ENCODE measurements around the gene ZNF385C. TPM values are rescaled to one million over a fixed set of nuclear protein-coding genes. Genes with fewer than 3 reads are reported as not detected.

The ZNF385C gene
- total RNA-seq (2022; extraction: Qiagen RNA extraction; ENCODE audit: low read depth): 0.13 to 0.27 TPM (median 0.19 TPM) in 4 of 5 replicates, not detected in the other

GRCh38 chr17:42097691-42098631 is at the start of gene ZNF385C:
Gene ZNF385C (minus strand): TSS chr17:42098473. CDS start chr17:42063056, 35,417 bp downstream.

GRCh38 chr17:42122371-42123303 is 24.4 kb upstream of the ZNF385C start, which contains the start of gene HSPB9:
Gene HSPB9 (plus strand): TSS chr17:42122804. CDS start chr17:42122851, 47 bp downstream.

GRCh38 chr17:42120770-42121769 is 22.8 kb upstream of the ZNF385C start, which contains the start of gene KAT2A:
Gene KAT2A (minus strand): TSS chr17:42121367. CDS start chr17:42121304, 63 bp downstream.

GRCh38 chr17:42112552-42113176 is 14.4 kb upstream of the ZNF385C start, which contains the start of gene DHX58:
Gene DHX58 (minus strand): TSS chr17:42112714. CDS start chr17:42111892, 822 bp downstream.

GRCh38 chr17:42050393-42051012 is 47.8 kb downstream of the ZNF385C start, which contains the start of gene C17orf113:
Gene C17orf113 (minus strand): TSS chr17:42050601. CDS start chr17:42043376, 7,225 bp downstream.

GRCh38 chr17:42019509-42020404 is 78.5 kb downstream of the ZNF385C start, which contains the start of gene NKIRAS2:
Gene NKIRAS2 (plus strand): TSS chr17:42020090. CDS start chr17:42021578, 1,488 bp downstream.

GRCh38 chr17:42016941-42017865 is 81.1 kb downstream of the ZNF385C start, which contains the start of gene DNAJC7:
Gene DNAJC7 (minus strand): TSS chr17:42017439. CDS start chr17:42017416, 23 bp downstream.

Other genes with a start within 250 kb of the ZNF385C start
- gene KLHL11, start 233.1 kb downstream of the ZNF385C start, total RNA-seq (2022; extraction: Qiagen RNA extraction; ENCODE audit: low read depth): 2.2 to 4.6 TPM (median 2.8 TPM) in 5 replicates
- 261 to 324 TPM (median 311 TPM) in 5 replicates for gene ACLY, start 179.5 kb downstream of the ZNF385C start, total RNA-seq (2022; extraction: Qiagen RNA extraction; ENCODE audit: low read depth)
- 1.1 to 2.4 TPM (median 1.7 TPM) in 5 replicates for gene ODAD4, start 167.9 kb downstream of the ZNF385C start, total RNA-seq (2022; extraction: Qiagen RNA extraction; ENCODE audit: low read depth)
- gene CNP, start 131.7 kb downstream of the ZNF385C start, total RNA-seq (2022; extraction: Qiagen RNA extraction; ENCODE audit: low read depth): 57.9 to 75.9 TPM (median 71.3 TPM) in 5 replicates
- gene DNAJC7, start 81.0 kb downstream of the ZNF385C start, total RNA-seq (2022; extraction: Qiagen RNA extraction; ENCODE audit: low read depth): 123 to 137 TPM (median 126 TPM) in 5 replicates
- 45.2 to 51.0 TPM (median 46.7 TPM) in 5 replicates for gene NKIRAS2, start 78.4 kb downstream of the ZNF385C start, total RNA-seq (2022; extraction: Qiagen RNA extraction; ENCODE audit: low read depth)
- gene C17orf113, start 47.9 kb downstream of the ZNF385C start, total RNA-seq (2022; extraction: Qiagen RNA extraction; ENCODE audit: low read depth): 0.40 to 0.81 TPM (median 0.62 TPM) in 5 replicates
- gene DHX58, start 14.2 kb upstream of the ZNF385C start, total RNA-seq (2022; extraction: Qiagen RNA extraction; ENCODE audit: low read depth): 0.12 to 0.50 TPM (median 0.44 TPM) in 5 replicates
- gene KAT2A, start 22.9 kb upstream of the ZNF385C start, total RNA-seq (2022; extraction: Qiagen RNA extraction; ENCODE audit: low read depth): 39.6 to 57.8 TPM (median 55.5 TPM) in 5 replicates
- gene HSPB9, start 24.3 kb upstream of the ZNF385C start, total RNA-seq (2022; extraction: Qiagen RNA extraction; ENCODE audit: low read depth): not detected in 5 replicates
- 230 to 266 TPM (median 264 TPM) in 5 replicates for gene RAB5C, start 56.5 kb upstream of the ZNF385C start, total RNA-seq (2022; extraction: Qiagen RNA extraction; ENCODE audit: low read depth)
- gene KCNH4, start 82.7 kb upstream of the ZNF385C start, total RNA-seq (2022; extraction: Qiagen RNA extraction; ENCODE audit: low read depth): 0.28 to 0.61 TPM (median 0.49 TPM) in 5 replicates
- gene HCRT, start 87.0 kb upstream of the ZNF385C start, total RNA-seq (2022; extraction: Qiagen RNA extraction; ENCODE audit: low read depth): 0.10 TPM in 1 of 5 replicates, not detected in the others
- gene GHDC, start 96.0 kb upstream of the ZNF385C start, total RNA-seq (2022; extraction: Qiagen RNA extraction; ENCODE audit: low read depth): 14.2 to 22.4 TPM (median 20.2 TPM) in 5 replicates
- gene STAT5B, start 177.9 kb upstream of the ZNF385C start, total RNA-seq (2022; extraction: Qiagen RNA extraction; ENCODE audit: low read depth): 23.5 to 33.2 TPM (median 28.6 TPM) in 5 replicates
- 5.8 to 8.2 TPM (median 6.4 TPM) in 5 replicates for gene STAT5A, start 190.0 kb upstream of the ZNF385C start, total RNA-seq (2022; extraction: Qiagen RNA extraction; ENCODE audit: low read depth)